Measurements from ENCODE around the gene ZNF605.

- no peak for TF ChIP-seq POLR2A (IDR thresholded peaks at IDR 0.05; ENCODE audit: low read depth, low read length)
- TF ChIP-seq TCF3 (IDR thresholded peaks at IDR 0.05; ENCODE audit: borderline replicate concordance, insufficient read depth, low read depth, low read length), result no peak
- TF ChIP-seq ATF3 (IDR thresholded peaks at IDR 0.05; ENCODE audit: borderline replicate concordance, extremely low read depth, low read depth, low read length), result no peak
- no peak for TF ChIP-seq ZBTB11 (CRISPR knock-in tag; IDR thresholded peaks at IDR 0.05)
- no peak for TF ChIP-seq MTA3 (IDR thresholded peaks at IDR 0.05; ENCODE audit: borderline replicate concordance, low read length)
- TF ChIP-seq HDAC6 (IDR thresholded peaks at IDR 0.05; ENCODE audit: unreplicated experiment), result no peak
- no peak for TF ChIP-seq CTCF (IDR thresholded peaks at IDR 0.05 in 2 of 3, conservative IDR thresholded peaks at IDR 0.05 in 1 of 3; ENCODE audit: control insufficient read depth in 2 of 3, extremely low read depth in 1 of 3, insufficient read depth in 1 of 3, low read depth in 3 of 3, low read length in 3 of 3)
- no peak for TF ChIP-seq SMAD1 (IDR thresholded peaks at IDR 0.05; ENCODE audit: low read depth, partially characterized antibody)
- TF ChIP-seq TAF1 (IDR thresholded peaks at IDR 0.05; ENCODE audit: borderline replicate concordance, low read depth, low read length), result no peak
- no peak for TF ChIP-seq EZH2 (IDR thresholded peaks at IDR 0.05; ENCODE audit: borderline replicate concordance, control insufficient read depth, low read depth, low read length)
- no peak for TF ChIP-seq NR2C2 (IDR thresholded peaks at IDR 0.05; ENCODE audit: borderline replicate concordance, control insufficient read depth, insufficient read length, low read depth)
- TF ChIP-seq RAD21 (IDR thresholded peaks at IDR 0.05; ENCODE audit: insufficient read depth, low read depth, low read length), result no peak
These were observed 30.7 kb upstream of the ZNF605 start for GRCh38 chr12:132986885-132987225.

All from GM12878 (cell line).